Gastrocnemius medialis (tissue), 4 donors: ENCODE results near the gene DNAJB5. TPM values are rescaled to one million over a fixed set of nuclear protein-coding genes. Genes with fewer than 3 reads are reported as not detected.

Experiments used
- ATAC-seq, 2 donors: fragments of 150-250 bp; one replicate each; pipeline ENCODE4 v1.9.1; 2016
- DNase-seq, 2 donors: peaks; one replicate each; pipeline ENCODE4 v3.0.0-alpha.2; 2019
- H3K27ac ChIP-seq, 4 donors: fragments of 200-600 bp; sonication (generic); 1 replicate in 1 of 4; 2 replicates in 3 of 4; pipeline ENCODE4 v1.5.1; 2016 to 2018; ENCODE audit warnings: mild to moderate bottlenecking in 2 of 4, moderate library complexity in 1 of 4
- H3K27me3 ChIP-seq, 3 donors: fragments of 200-600 bp; sonication (generic) in 2 of 3; 1 replicate in 1 of 3; 2 replicates in 2 of 3; pipeline versions ENCODE4 v1.5.1 to v1.6.0; 2016 to 2019; ENCODE audit warnings: mild to moderate bottlenecking in 1 of 3, moderate library complexity in 1 of 3
- H3K36me3 ChIP-seq, 2 donors: fragments of 200-600 bp; sonication (generic) in 1 of 2; one replicate each; pipeline ENCODE4 v1.5.1; 2017 to 2018
- H3K4me1 ChIP-seq, 2 donors: fragments of 200-600 bp; sonication (generic) in 1 of 2; one replicate each; pipeline ENCODE4 v1.5.1; 2016 to 2017; ENCODE audit warnings: mild to moderate bottlenecking in 2 of 2
- H3K4me3 ChIP-seq, 4 donors: fragments of 200-600 bp; sonication (generic) in 3 of 4; 1 replicate in 1 of 4; 2 replicates in 3 of 4; pipeline ENCODE4 v1.5.1; 2016 to 2019; ENCODE audit warnings: mild to moderate bottlenecking in 2 of 4
- H3K9me3 ChIP-seq, 3 donors: fragments of 200-600 bp; sonication (generic) in 2 of 3; 1 replicate in 1 of 3; 2 replicates in 2 of 3; pipeline ENCODE4 v1.5.1; 2016 to 2019
- POLR2A ChIP-seq, 2 donors: fragments of 450-650 bp; IDR thresholded peaks; one replicate each; pipeline ENCODE4 v1.6.1; 2017; ENCODE audit warnings: antibody characterized with exemption in 2 of 2, mild to moderate bottlenecking in 2 of 2, moderate library complexity in 2 of 2
- in situ Hi-C, 4 donors: fragments of 200-750 bp; cut with MboI; loops; one replicate each; pipeline versions ENCODE4 v1.15.0 to v1.8.0; 2017; ENCODE audit warnings: low sequenced_read_pairs in 4 of 4
- intact Hi-C: fragments of 100-400 bp; cut with DNase I; formaldehyde crosslinking; loops from one replicate; pipeline ENCODE4 v1.15.1; 2023; ENCODE audit warnings: low total_unique reads
- total RNA-seq, 4 donors: library from RNA; depleted of rRNA; stranded (reverse); fragments of >200 nt; gene quantifications; one replicate each; pipeline versions ENCODE4 v1.1.0 to v1.2.3, GENCODE V29; 2016
- TF ChIP-seq, protein P1 (sequence below), 5 experiments: fragments of 450-650 bp in 3 of 5; fragments of 200-600 bp in 2 of 5; sonication (generic) in 2 of 5; IDR thresholded peaks in 4 of 5; conservative IDR thresholded peaks in 1 of 5; 1 replicate in 4 of 5; 2 replicates in 1 of 5; pipeline ENCODE4 v1.5.1; 2016 to 2019; ENCODE audit warnings: antibody characterized with exemption in 5 of 5, mild to moderate bottlenecking in 3 of 5, moderate library complexity in 3 of 5

Gene DNAJB5
- total RNA-seq, 4 donors from 2014 or later = 75.3 to 187 (median 128) TPM

DNA sequence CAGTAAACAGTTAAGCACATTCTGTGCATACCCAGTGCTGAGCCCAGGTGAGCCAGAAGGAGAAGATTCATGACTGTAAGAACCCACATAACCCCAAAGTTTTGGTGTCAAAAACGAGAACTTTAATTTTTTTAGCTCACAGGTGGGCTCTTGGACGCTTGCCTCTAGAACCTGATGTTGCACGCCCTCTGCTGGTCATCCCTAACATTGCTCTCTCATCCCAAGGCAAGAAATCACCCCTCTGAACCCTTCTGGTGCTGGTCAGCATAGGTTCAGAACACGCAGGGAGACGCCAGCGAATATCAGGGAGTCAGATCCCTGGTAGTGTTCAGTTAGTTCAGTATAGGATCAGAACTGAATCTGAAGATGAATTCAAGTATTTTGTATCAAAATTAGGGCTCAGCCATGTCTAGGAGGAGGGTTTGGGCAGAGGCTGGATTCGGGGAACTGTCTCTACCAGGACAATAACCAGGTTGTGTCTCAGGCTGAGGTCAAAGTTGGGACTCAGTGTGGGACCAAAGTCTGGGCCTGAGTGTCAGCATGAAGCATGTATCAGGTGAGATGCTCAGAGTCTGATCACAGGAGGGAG, 4.1 kb upstream of the DNAJB5 start:
- no peak overlapping the region for H3K27ac ChIP-seq
- no peaks in the 10 kb centered on the region for H3K27me3 ChIP-seq
- intact Hi-C loops (loop anchor here (1.0 to 5.0 kb wide), 4 partner anchors 86 to 1207 kb away; partner anchors contain the start of genes CLTA and IL11RA), in situ Hi-C loops (no loop called here)
- H3K4me3 ChIP-seq = no peak overlapping the region
- ATAC-seq = no peak
- H3K4me1 ChIP-seq = peaks cover 2 to 11% of the 10 kb centered on the region in 2 donors
- TF ChIP-seq POLR2A (IDR thresholded peaks at IDR 0.05) = no peak
- TF ChIP-seq, protein P1, sequence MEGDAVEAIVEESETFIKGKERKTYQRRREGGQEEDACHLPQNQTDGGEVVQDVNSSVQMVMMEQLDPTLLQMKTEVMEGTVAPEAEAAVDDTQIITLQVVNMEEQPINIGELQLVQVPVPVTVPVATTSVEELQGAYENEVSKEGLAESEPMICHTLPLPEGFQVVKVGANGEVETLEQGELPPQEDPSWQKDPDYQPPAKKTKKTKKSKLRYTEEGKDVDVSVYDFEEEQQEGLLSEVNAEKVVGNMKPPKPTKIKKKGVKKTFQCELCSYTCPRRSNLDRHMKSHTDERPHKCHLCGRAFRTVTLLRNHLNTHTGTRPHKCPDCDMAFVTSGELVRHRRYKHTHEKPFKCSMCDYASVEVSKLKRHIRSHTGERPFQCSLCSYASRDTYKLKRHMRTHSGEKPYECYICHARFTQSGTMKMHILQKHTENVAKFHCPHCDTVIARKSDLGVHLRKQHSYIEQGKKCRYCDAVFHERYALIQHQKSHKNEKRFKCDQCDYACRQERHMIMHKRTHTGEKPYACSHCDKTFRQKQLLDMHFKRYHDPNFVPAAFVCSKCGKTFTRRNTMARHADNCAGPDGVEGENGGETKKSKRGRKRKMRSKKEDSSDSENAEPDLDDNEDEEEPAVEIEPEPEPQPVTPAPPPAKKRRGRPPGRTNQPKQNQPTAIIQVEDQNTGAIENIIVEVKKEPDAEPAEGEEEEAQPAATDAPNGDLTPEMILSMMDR (IDR thresholded peaks at IDR 0.05 in 4 of 5, conservative IDR thresholded peaks at IDR 0.05 in 1 of 5) = peak; percentile 63 to 81 (median 76)
- no peaks in the 10 kb centered on the region for H3K9me3 ChIP-seq
- H3K36me3 ChIP-seq = no peaks in the 10 kb centered on the region
- peak in 1 of 2 donors; percentile 35 for DNase-seq

DNA sequence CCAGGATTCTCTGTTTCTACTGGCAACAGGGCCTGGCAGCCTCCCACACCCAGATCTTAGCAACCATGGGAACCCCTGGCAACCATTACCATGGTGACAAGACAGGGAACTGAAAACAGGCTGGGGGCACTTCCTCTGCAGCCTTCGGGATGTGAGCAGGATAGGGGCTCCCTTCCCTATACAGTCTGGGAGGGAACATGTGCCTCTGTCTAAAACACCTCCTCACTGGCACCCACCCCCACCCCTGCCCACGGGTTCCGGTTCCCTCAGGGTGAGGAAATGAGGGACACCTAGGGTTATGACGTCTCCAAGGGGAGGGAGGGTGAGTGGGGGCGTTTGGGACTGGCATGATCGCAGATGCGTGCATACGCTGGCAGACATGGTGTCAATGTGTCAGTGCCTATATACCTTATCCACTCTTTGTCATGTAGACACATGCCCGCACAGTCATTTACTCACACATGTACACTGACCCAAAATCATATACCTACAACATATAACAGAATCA, 3.0 kb upstream of the DNAJB5 start:
- ATAC-seq (no peak), DNase-seq (peak in 1 of 2 donors; percentile 30)
- TF ChIP-seq, protein P1 (IDR thresholded peaks at IDR 0.05 in 4 of 5, conservative IDR thresholded peaks at IDR 0.05 in 1 of 5) = no peak
- Histone ChIP-seq H3K36me3 (no peaks in the 10 kb centered on the region), H3K4me3 (no peak overlapping the region), H3K27ac (no peak overlapping the region), H3K9me3 (no peaks in the 10 kb centered on the region), H3K27me3 (no peaks in the 10 kb centered on the region), H3K4me1 (peaks cover 13 to 22% of the 10 kb centered on the region in 2 donors)
- intact Hi-C loops = loop anchor here (5.0 kb wide), 3 partner anchors 319 to 1206 kb away; partner anchors contain the start of genes CLTA and IL11RA
- in situ Hi-C loops = no loop called here

DNA sequence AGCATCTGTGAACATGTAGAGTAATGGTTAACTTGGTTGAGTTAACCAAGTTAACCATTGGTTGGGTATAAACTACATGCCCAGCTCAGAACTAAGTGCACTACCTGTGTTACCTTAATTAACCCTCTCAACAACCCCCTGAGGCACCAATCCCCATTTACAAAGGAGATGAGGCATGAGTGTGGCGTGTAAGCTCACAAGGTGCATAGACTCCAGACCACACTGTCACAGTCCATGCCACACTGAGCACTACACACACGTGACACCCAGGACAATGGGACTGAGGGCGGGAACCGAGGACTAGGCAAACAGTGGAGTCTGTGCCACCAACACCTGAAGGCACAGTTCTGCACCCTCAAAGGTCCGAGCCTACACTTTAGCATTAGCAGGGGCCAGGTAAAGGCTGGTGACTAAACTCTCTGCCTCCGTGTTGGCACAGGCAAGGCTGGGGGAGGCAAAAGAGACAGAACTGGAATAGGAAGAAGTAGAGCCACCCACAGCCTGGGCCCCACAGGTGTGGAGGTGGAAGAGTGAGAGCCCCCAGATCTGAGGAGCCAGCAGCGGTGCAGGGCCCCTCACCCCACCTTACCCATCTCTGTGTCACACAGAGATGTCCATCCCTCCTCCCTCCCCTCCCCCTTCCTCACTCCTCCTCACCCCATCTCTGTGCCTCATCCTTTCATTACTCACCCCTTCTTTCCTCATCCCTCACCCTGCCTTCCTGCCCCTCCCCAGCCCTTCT, 2.2 kb upstream of the DNAJB5 start:
- Histone ChIP-seq H3K27ac (no peak overlapping the region), H3K27me3 (no peaks in the 10 kb centered on the region), H3K4me1 (peaks cover 18 to 27% of the 10 kb centered on the region in 2 donors), H3K4me3 (no peak overlapping the region), H3K9me3 (no peaks in the 10 kb centered on the region), H3K36me3 (no peaks in the 10 kb centered on the region)
- ATAC-seq = no peak
- intact Hi-C loops = loop anchor here (5.0 kb wide), 3 partner anchors 320 to 1205 kb away; partner anchors contain the start of genes CLTA and IL11RA
- DNase-seq = no peak
- no peak for TF ChIP-seq POLR2A (IDR thresholded peaks at IDR 0.05)
- TF ChIP-seq, protein P1 (IDR thresholded peaks at IDR 0.05 in 4 of 5, conservative IDR thresholded peaks at IDR 0.05 in 1 of 5) = no peak
- in situ Hi-C loops = no loop called here

DNA sequence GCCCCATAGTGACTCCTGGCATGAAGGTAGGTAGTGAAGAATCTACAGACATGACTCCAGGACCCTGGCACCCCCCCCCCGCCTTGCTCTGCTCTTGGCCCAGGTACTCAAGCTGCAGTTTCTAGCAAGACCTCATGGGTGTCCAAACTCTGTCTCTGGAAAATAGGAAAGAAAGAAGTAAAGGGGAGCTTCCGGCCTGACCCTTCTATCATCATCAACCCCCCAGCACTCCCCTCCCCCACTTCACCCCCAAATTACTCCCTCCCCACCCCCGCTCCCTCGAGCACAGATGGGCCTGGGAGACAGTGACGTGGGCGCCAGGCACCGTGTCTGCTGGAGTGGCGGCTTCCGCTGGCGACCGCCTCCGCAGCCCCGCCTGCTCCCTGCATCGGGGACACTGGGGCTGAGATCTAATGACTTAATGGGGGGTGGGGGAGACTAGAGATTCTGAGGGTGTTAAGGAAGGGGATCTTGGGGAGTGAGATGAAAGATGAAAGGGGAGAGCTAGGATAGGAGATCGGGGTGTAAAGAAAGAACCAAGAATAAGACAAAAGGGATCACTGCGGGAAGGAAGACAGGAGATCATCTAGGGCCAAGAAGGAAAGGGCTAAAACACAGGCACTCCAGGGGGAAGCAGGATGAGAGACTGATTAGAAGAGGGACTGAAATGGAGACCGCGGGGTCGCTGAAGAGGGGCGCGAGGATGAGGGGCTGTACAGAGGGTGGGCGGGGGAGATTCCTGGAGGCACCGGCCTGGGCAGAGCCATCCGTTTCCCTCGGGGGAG, 1.1 kb upstream of the DNAJB5 start:
- no peaks in the 10 kb centered on the region for H3K27me3 ChIP-seq
- DNase-seq (peak in 1 of 2 donors; percentile 41), ATAC-seq (no peak)
- intact Hi-C loops (loop anchor here (1.0 to 5.0 kb wide), 4 partner anchors 84 to 1204 kb away; partner anchors contain the start of genes CLTA, IL11RA and VCP), in situ Hi-C loops (no loop called here)
- H3K9me3 ChIP-seq = no peaks in the 10 kb centered on the region
- no peaks in the 10 kb centered on the region for H3K36me3 ChIP-seq
- peak overlapping the region; percentile 56 to 91 (median 80) for H3K4me3 ChIP-seq
- no peak for TF ChIP-seq POLR2A (IDR thresholded peaks at IDR 0.05)
- TF ChIP-seq, protein P1 (IDR thresholded peaks at IDR 0.05 in 4 of 5, conservative IDR thresholded peaks at IDR 0.05 in 1 of 5) = no peak
- peaks cover 25 to 28% of the 10 kb centered on the region in 2 donors for H3K4me1 ChIP-seq
- H3K27ac ChIP-seq = peak overlapping the region in 3 of 4 donors; percentile 85 to 93 (median 89)
